Measurements from ENCODE around the gene ANXA2.
"Not testable (repeated sequence)": the region's sequence is repeated elsewhere in the genome, so short reads cannot be mapped to it uniquely, and the experiment has no call there.

Gene ANXA2

GRCh38 chr15:60397772-60398445, at the start of gene ANXA2:
ANXA2 (minus strand) TSS chr15:60397986; CDS start chr15:60386075, 11,911 bp downstream.
- peak; percentile 82 to 89 for DNase-seq

GRCh38 chr15:60444289-60444912, 46.6 kb upstream of the ANXA2 start:
- no peak for DNase-seq

GRCh38 chr15:60442763-60443162, 45.0 kb upstream of the ANXA2 start:
- DNase-seq, result no peak

GRCh38 chr15:60442031-60442650, 44.4 kb upstream of the ANXA2 start:
- DNase-seq, result no peak

- no peak for DNase-seq
These were observed 43.5 kb upstream of the ANXA2 start for GRCh38 chr15:60441331-60441730.

- no peak for DNase-seq
These were observed 40.9 kb upstream of the ANXA2 start for GRCh38 chr15:60438646-60439045.

GRCh38 chr15:60428935-60429334, 31.1 kb upstream of the ANXA2 start:
- no peak for DNase-seq

GRCh38 chr15:60426870-60427508, 29.2 kb upstream of the ANXA2 start:
- no peak for DNase-seq

- no peak for DNase-seq
These were observed 27.7 kb upstream of the ANXA2 start for GRCh38 chr15:60425461-60425860.

- DNase-seq, result no peak
These were observed 26.2 kb upstream of the ANXA2 start for GRCh38 chr15:60424006-60424405.

- DNase-seq, result no peak
These were observed 25.8 kb upstream of the ANXA2 start for GRCh38 chr15:60423537-60423936.

- no peak for DNase-seq
These were observed 23.8 kb upstream of the ANXA2 start for GRCh38 chr15:60421544-60421943.

GRCh38 chr15:60420203-60420716, 22.5 kb upstream of the ANXA2 start:
- DNase-seq, result no peak

- no peak for DNase-seq
These were observed 22.0 kb upstream of the ANXA2 start for GRCh38 chr15:60419753-60420152.

GRCh38 chr15:60418096-60418495, 20.3 kb upstream of the ANXA2 start:
- DNase-seq, result no peak

GRCh38 chr15:60417112-60417511, 19.3 kb upstream of the ANXA2 start:
- DNase-seq, result no peak

GRCh38 chr15:60416484-60416883, 18.7 kb upstream of the ANXA2 start:
- DNase-seq, result no peak

GRCh38 chr15:60414016-60414682, 16.4 kb upstream of the ANXA2 start:
- no peak for DNase-seq

- DNase-seq, result no peak
These were observed 15.5 kb upstream of the ANXA2 start for GRCh38 chr15:60413231-60413824.

- not testable (repeated sequence) for DNase-seq
These were observed 15.0 kb upstream of the ANXA2 start for GRCh38 chr15:60412807-60413206.

GRCh38 chr15:60411774-60412425, 14.1 kb upstream of the ANXA2 start:
- no peak for DNase-seq

- DNase-seq, result not testable (repeated sequence)
These were observed 12.6 kb upstream of the ANXA2 start for GRCh38 chr15:60410350-60410749.
